Epithelial cell of esophagus (primary cell): ENCODE results near the gene SDSL.

Experiments used
- DNase-seq: peaks from one replicate; pipeline ENCODE4 v3.0.0; 2010; ENCODE audit warnings: low read depth
- H3K4me3 ChIP-seq: 2 replicates; pipeline ENCODE4 v1.5.1; 2011; ENCODE audit warnings: mild to moderate bottlenecking, low read length, control low read depth
- TF ChIP-seq, protein P1 (sequence below): IDR thresholded peaks from 2 replicates; pipeline ENCODE4 v1.5.1; 2011; ENCODE audit warnings: low read depth, mild to moderate bottlenecking, low read length, control low read depth, inconsistent platforms; ENCODE audit not compliant: insufficient read depth; ENCODE audit errors: missing control alignments

The SDSL gene

DNA sequence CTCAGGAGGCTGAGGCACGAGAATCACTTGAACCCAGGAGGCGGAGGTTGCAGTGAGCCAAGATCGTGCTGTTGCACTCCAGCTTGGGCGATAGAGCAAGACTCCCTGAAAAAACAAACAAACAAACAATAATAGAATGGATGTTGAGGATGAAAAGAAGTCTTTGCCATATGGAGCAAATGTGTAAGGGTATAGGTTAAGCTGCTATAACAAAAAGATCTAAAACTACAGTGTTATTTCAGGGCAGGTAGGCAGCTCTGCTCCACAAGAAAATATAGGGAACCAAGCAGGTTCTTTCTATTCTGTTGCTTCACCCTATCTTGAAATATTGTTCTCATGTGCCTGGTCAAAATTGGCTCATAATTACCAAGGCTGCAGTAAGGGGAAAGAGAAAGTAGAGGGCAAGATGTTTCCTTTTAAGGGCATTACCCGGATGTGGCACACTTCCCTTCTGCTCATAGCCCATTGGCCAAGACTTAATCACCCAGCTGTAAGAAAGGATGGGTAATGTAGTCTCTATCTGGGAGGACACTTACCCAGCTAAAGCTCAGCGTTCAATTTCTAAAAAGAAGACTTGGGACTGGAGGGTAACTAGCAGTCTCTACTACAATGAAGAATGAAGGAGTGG lies 23.5 kb downstream of the SDSL start:
- TF ChIP-seq, protein P1, sequence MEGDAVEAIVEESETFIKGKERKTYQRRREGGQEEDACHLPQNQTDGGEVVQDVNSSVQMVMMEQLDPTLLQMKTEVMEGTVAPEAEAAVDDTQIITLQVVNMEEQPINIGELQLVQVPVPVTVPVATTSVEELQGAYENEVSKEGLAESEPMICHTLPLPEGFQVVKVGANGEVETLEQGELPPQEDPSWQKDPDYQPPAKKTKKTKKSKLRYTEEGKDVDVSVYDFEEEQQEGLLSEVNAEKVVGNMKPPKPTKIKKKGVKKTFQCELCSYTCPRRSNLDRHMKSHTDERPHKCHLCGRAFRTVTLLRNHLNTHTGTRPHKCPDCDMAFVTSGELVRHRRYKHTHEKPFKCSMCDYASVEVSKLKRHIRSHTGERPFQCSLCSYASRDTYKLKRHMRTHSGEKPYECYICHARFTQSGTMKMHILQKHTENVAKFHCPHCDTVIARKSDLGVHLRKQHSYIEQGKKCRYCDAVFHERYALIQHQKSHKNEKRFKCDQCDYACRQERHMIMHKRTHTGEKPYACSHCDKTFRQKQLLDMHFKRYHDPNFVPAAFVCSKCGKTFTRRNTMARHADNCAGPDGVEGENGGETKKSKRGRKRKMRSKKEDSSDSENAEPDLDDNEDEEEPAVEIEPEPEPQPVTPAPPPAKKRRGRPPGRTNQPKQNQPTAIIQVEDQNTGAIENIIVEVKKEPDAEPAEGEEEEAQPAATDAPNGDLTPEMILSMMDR: no peak
- no peak for DNase-seq
- no peak overlapping the region for H3K4me3 ChIP-seq

DNA sequence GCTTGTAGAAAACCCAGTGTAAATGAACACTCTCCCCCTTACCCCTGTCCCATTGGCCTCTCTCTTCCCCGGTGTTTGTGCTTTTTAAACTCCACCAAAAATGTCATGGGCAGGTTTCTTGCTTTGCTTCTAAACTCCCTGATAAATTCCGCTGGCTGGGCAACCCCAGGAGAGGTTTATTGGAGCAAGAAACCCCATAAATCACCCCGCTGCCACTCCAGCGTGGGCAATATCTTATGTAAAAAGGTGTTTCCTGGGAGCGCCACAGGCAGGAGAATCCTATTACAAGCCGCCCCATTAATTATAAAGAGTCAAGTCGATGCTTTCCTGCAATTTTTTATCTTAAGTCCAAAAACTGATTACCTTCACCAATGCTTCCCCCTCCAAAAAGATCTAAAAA lies 26.7 kb downstream of the SDSL start:
- H3K4me3 ChIP-seq: no peak overlapping the region
- TF ChIP-seq, protein P1: no peak
- no peak for DNase-seq

DNA sequence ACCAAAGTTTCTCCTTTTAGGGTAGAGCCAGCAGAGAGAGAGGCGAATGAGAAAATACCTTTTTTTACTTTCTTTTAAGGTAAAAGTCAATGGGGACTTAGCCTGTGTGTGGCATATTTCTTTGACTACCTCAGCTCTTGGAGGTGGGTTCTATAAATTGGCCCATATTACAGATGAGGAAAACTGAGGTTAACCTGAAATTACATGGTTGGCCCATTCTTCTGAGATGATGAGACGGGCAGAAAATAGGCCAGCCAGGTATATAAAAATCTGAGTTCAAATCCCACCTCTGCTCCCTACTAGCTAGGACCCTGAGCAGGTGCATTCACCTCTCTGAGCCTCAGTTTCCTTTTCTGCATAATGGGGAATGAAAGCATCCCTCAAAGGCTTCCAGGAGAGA lies 27.1 kb downstream of the SDSL start:
- DNase-seq: no peak
- H3K4me3 ChIP-seq: no peak overlapping the region
- TF ChIP-seq, protein P1: no peak

DNA sequence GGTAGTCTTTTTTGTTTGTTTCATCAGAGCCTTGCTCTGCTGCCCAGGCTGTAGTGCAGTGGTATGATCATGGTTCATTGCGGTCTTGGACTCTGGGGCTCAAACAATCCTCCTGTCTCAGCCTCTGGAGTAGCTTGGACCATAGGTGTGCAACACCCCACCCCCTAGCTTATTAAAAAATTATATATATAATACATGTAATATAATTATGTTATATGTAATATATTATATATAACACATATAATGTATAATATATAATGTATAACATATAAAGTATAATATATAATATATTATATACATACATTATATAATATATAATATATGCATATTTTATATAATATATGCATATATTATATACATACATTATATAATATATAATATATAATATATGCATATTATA lies 27.7 kb downstream of the SDSL start:
- no peak for DNase-seq
- TF ChIP-seq, protein P1: no peak
- no peak overlapping the region for H3K4me3 ChIP-seq

DNA sequence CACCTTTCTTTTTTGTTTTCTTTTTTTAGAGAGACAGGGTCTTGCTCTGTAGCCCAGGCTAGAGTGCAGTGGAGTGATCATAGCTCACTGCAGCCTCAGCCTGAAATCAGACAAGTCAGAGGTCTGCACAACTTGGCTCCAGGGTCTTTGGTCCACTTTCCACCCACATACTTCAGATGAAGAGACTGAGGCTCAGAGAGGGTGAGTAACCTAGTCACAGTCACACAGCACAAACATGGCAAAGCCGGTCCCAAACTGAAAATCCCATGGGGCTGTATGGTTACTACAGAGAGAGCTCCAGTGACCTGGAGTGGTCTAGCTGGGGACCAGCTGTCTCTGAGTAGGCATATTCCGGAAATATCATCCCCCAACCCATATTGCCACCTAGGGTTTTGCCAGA lies 30.3 kb downstream of the SDSL start:
- TF ChIP-seq, protein P1: no peak
- H3K4me3 ChIP-seq: no peak overlapping the region
- no peak for DNase-seq

DNA sequence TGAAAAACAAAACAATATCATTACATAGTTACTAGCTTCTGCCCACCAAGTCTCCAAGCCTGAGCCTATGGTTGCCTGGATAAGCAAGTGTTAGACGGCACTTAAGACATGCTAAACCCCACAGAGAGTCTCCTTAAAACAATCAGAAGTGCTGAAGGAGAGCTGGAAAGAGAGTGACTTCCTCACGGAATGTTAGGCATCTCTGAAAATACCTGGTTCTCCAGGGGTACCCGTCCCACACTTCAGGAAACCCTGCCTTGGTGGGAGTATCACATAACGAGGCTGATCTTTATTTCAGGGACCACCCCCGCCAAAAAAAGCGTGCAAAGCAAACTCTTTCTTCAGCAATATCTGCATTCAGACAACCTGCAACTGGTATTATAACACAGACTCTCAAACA lies 31.1 kb downstream of the SDSL start:
- TF ChIP-seq, protein P1: no peak
- DNase-seq: no peak
- no peak overlapping the region for H3K4me3 ChIP-seq

DNA sequence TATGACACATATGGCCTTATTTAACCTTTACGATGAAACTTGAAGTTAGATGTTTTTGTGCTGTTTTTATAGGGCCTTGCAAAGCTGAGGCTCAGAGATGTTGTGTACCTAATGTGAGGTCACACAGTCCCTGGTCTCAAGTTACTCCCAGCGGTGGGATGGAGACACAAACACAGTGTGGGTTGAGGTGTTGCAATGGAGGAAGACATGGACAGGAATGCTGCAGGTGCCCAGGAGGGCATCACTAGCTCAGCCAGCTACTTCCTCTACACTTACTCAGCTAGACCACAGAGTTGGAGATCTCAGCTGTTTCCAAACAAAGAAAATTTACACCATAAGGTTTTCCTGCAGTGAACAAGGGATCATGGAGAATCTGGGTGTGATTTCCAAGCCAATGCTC lies 34.0 kb downstream of the SDSL start:
- DNase-seq: no peak
- H3K4me3 ChIP-seq: no peak overlapping the region
- TF ChIP-seq, protein P1: no peak
